B cell (primary cell): Measurements from ENCODE around the gene PAAF1.

ENCODE experiments used
- CTCF ChIP-seq: fragments of 200-600 bp; IDR thresholded peaks from one replicate; pipeline ENCODE4 v1.8.0; 2022; ENCODE audit warnings: antibody characterized with exemption, mild to moderate bottlenecking
- EZH2 ChIP-seq: IDR thresholded peaks from 2 replicates; pipeline ENCODE4 v1.6.1; 2012; ENCODE audit warnings: borderline replicate concordance, low read depth, mild to moderate bottlenecking, moderate library complexity, low read length; ENCODE audit not compliant: insufficient read depth, poor library complexity, severe bottlenecking

- no peak for TF ChIP-seq CTCF
- no peak for TF ChIP-seq EZH2
Measured at GRCh38 chr11:73975479-73975757, 98.6 kb downstream of the PAAF1 start.
